Naive thymus-derived CD4-positive, alpha-beta T cell (primary cell): ENCODE results near the gene NDUFV1. TPM values are rescaled to one million over a fixed set of nuclear protein-coding genes. Genes with fewer than 3 reads are reported as not detected.
"Not testable (repeated sequence)": the region's sequence is repeated elsewhere in the genome, so short reads cannot be mapped to it uniquely, and the experiment has no call there.

Experiments used
- ATAC-seq: fragments of 150-1000 bp; cut with Tn5 transposase; 2 replicates; pipeline ENCODE4 v1.10.0; 2021; ENCODE audit warnings: mild to moderate bottlenecking, moderate library complexity
- CTCF ChIA-PET: fragments of 350-600 bp; sonication (Branson Sonifier 250); formaldehyde crosslinking; loops from one replicate; lab custom pipeline; 2021; ENCODE audit warnings: antibody characterized with exemption; lab: Charles Lee
- POLR2A ChIA-PET: fragments of 350-600 bp; sonication (Branson Sonifier 250); formaldehyde crosslinking; loops from one replicate; lab custom pipeline; 2021; ENCODE audit warnings: antibody characterized with exemption, inconsistent platforms; lab: Charles Lee
- DNase-seq, 9 donors: peaks; one replicate each; pipeline versions ENCODE4 v3.0.0 to v3.0.0-alpha.2; 2020 to 2022; ENCODE audit warnings: mixed read lengths in 1 of 9
- H3K27ac ChIP-seq: one replicate; pipeline ENCODE4 v1.7.0; 2013; ENCODE audit warnings: mild to moderate bottlenecking, low read depth, low read length, moderate library complexity
- H3K27me3 ChIP-seq, 2 donors: one replicate each; pipeline ENCODE4 v1.7.0; 2013; ENCODE audit warnings: low read length in 2 of 2, mild to moderate bottlenecking in 2 of 2, moderate library complexity in 2 of 2; ENCODE audit not compliant: control insufficient read depth in 2 of 2, insufficient read depth in 2 of 2
- H3K36me3 ChIP-seq, 3 experiments: 1 replicate in 2 of 3; 2 replicates in 1 of 3; pipeline ENCODE4 v1.7.0; 2013; ENCODE audit warnings: low read length in 3 of 3, mild to moderate bottlenecking in 3 of 3, moderate library complexity in 1 of 3; ENCODE audit not compliant: insufficient read depth in 3 of 3, control insufficient read depth in 2 of 3
- H3K4me1 ChIP-seq, 2 donors: one replicate each; pipeline ENCODE4 v1.7.0; 2013; ENCODE audit warnings: low read length in 2 of 2, mild to moderate bottlenecking in 2 of 2, moderate library complexity in 1 of 2; ENCODE audit not compliant: control insufficient read depth in 2 of 2, insufficient read depth in 2 of 2
- H3K4me3 ChIP-seq: 2 replicates; pipeline ENCODE4 v1.7.0; 2013; ENCODE audit warnings: mild to moderate bottlenecking, low read length
- H3K9me3 ChIP-seq, 3 experiments: 1 replicate in 2 of 3; 2 replicates in 1 of 3; pipeline ENCODE4 v1.7.0; 2013; ENCODE audit warnings: low read length in 3 of 3; ENCODE audit not compliant: control insufficient read depth in 2 of 3
- H3K27ac Mint-ChIP-seq, 9 donors: one replicate each; pipeline ENCODE4 v1.8.0; 2020 to 2022; ENCODE audit warnings: mixed read lengths in 9 of 9, mild to moderate bottlenecking in 8 of 9, moderate library complexity in 5 of 9, inconsistent platforms in 2 of 9
- H3K27me3 Mint-ChIP-seq, 5 donors: one replicate each; pipeline ENCODE4 v1.8.0; 2021 to 2022; ENCODE audit warnings: mixed read lengths in 5 of 5, mild to moderate bottlenecking in 1 of 5
- H3K36me3 Mint-ChIP-seq, 5 donors: one replicate each; pipeline ENCODE4 v1.8.0; 2020 to 2022; ENCODE audit warnings: mixed read lengths in 5 of 5, mild to moderate bottlenecking in 3 of 5, inconsistent platforms in 1 of 5
- H3K4me1 Mint-ChIP-seq, 7 donors: one replicate each; pipeline ENCODE4 v1.8.0; 2020 to 2022; ENCODE audit warnings: mixed read lengths in 7 of 7, mild to moderate bottlenecking in 3 of 7, inconsistent platforms in 1 of 7
- H3K4me3 Mint-ChIP-seq, 10 donors: one replicate each; pipeline ENCODE4 v1.8.0; 2020 to 2022; ENCODE audit warnings: mild to moderate bottlenecking in 10 of 10, mixed read lengths in 10 of 10, moderate library complexity in 6 of 10, inconsistent platforms in 2 of 10
- H3K9me3 Mint-ChIP-seq, 11 donors: one replicate each; pipeline ENCODE4 v1.8.0; 2020 to 2022; ENCODE audit warnings: mixed read lengths in 11 of 11, mild to moderate bottlenecking in 4 of 11, inconsistent platforms in 1 of 11, moderate library complexity in 1 of 11
- intact Hi-C, 2 donors: fragments of 100-400 bp; cut with micrococcal nuclease; formaldehyde crosslinking; loops; one replicate each; pipeline ENCODE4 v1.15.1; 2023
- polyA plus RNA-seq, 2 donors: library from polyadenylated mRNA; unstranded; fragments of 300-500 nt; fragmentation: Illumina TruSeq; gene quantifications; one replicate each; pipeline ENCODE4 v1.2.3, GENCODE V29; 2021
- total RNA-seq, 6 experiments: library from RNA in 5 of 6; stranded (reverse) in 5 of 6; gene quantifications; 1 replicate in 5 of 6; 2 replicates in 1 of 6; pipeline ENCODE4 v1.2.3 and lab custom pipeline; 2021 to 2026

Gene NDUFV1
- total RNA-seq (100 to 1,000 TPM; 198 to 253 (median 212) TPM), polyA plus RNA-seq (100 to 1,000 TPM; 111 to 113 TPM), total RNA-seq (lab: John Stamatoyannopoulos, UW) (135 reads per million, percentile 89 among the genes with 10 or more reads in this experiment)

DNA sequence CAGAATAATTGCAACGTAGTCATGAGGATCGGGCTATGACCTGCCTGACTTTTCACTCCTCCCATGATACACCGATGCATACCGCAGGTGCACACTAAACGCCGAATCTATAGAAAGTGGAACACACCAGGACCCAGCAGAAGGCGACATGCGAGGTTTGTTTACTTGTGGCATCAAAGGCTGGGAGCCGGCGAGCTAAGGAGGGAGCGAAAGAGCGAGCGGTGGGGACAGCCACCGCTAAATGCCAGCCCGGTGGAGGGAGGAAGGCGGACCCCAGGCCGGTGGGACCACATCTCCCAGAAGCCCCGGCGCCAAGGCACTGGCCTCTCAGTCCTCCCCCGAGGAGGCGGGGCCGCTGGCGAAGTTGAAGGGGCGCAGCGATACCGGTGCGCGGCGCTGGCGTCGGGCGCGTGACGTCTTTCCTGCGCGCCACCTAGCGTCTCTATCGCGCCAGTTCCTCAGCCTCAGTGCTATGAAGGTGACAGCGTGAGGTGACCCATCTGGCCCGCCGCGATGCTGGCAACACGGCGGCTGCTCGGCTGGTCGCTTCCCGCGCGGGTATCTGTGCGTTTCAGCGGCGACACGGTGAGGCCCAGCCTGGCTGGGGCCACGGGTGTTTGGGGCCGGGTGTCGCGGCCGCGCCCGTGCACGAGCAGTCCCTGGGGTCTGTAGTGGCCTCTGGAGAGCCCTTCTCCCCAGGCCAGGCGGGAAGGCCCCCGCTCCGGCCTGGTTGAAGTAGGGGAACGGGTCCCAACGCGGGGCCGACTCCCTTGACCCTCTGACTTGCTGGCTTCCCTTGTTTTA is at the start of gene NDUFV1:
Gene NDUFV1 (plus strand): TSS at position 445 of the 804 bp plus-strand sequence. CDS start 69 bp downstream, at position 514.
- DNase-seq (peak; percentile 90 to 96 (median 94)), ATAC-seq (peak; percentile 100)
- H3K36me3 ChIP-seq, result peaks cover 0 to 37% (median 5%) of the 10 kb centered on the region in 3 experiments
- peaks cover 8 to 19% of the 10 kb centered on the region in 2 donors for H3K4me1 ChIP-seq
- Mint-ChIP-seq H3K27me3 (peaks cover 0 to 16% (median 10%) of the 10 kb centered on the region in 5 donors), H3K4me3 (peak within 1 kb of the TSS; percentile 85 to 99 (median 93)), H3K36me3 (peaks cover 0 to 19% (median 3%) of the 10 kb centered on the region in 5 donors), H3K27ac (peak within 1 kb of the TSS; percentile 78 to 96 (median 93)), H3K4me1 (peaks cover 0 to 36% (median 14%) of the 10 kb centered on the region in 7 donors), H3K9me3 (no peaks in the 10 kb centered on the region)
- peak within 1 kb of the TSS; percentile 87 for H3K27ac ChIP-seq
- intact Hi-C loops, result loop anchor here (1.0 to 2.0 kb wide), 12 partner anchors 8 to 424 kb away; partner anchors contain the start of genes CDK2AP2 (in 2 of the 2), GSTP1 (in 2 of the 2), NDUFS8 (in 1 of the 2) and POLD4 (in 1 of the 2)
- no peaks in the 10 kb centered on the region for H3K27me3 ChIP-seq
- H3K4me3 ChIP-seq, result peak within 1 kb of the TSS; percentile 97
- POLR2A ChIA-PET, result interaction anchor here (3.3 kb wide), 1 partner anchor 23 kb away, joined by 14 read pairs; the partner anchor contains the start of gene GSTP1
- CTCF ChIA-PET, result no interaction called here
- H3K9me3 ChIP-seq, result no peaks in the 10 kb centered on the region

DNA sequence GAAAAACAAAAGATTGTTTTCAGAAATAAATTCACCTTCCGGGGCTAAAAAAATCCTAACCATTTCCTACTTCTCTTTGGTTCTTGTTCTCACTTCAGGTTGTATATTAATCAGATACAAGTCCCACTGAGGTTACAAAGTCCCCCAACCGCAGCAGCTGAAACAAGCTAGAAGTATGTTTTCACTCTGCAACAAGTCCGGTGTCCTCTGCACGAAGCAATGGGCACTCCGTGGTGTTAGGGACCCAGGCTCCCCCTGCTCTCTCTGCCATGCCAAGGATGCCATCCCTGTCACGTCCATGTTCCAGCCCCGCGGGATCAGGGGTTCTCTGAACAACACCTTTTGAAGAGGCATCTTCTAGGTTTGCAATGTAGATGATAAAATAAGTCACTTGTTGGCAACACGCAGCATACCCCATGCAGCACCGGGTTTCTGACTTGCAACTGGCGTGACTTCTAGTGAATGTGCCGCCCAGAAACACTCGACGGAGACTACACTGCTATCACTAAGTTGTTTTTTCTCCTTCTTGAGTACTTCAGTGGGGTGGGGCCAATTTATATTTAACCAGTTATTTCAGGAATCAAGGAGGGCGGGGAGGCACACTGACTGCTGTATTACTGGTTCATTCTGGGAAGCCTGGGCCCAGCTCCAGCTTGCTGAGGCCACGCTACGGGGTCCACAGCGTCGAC is 48.5 kb upstream of the NDUFV1 start:
- ATAC-seq (no peak), DNase-seq (no peak)
- Histone ChIP-seq H3K4me1 (no peaks in the 10 kb centered on the region), H3K36me3 (no peaks in the 10 kb centered on the region), H3K27me3 (no peaks in the 10 kb centered on the region), H3K27ac (no peak overlapping the region), H3K4me3 (no peak overlapping the region), H3K9me3 (no peaks in the 10 kb centered on the region)
- Mint-ChIP-seq H3K4me3 (no peak overlapping the region), H3K36me3 (no peaks in the 10 kb centered on the region), H3K4me1 (peaks cover 0 to 9% (median 0%) of the 10 kb centered on the region in 7 donors), H3K9me3 (no peaks in the 10 kb centered on the region), H3K27me3 (peaks cover 0 to 16% (median 0%) of the 10 kb centered on the region in 5 donors), H3K27ac (no peak overlapping the region)
- intact Hi-C loops, result no loop called here
- POLR2A ChIA-PET, result no interaction called here
- CTCF ChIA-PET, result no interaction called here

GRCh38 chr11:67561971-67562619 is 44.6 kb upstream of the NDUFV1 start:
- DNase-seq (no peak), ATAC-seq (no peak)
- H3K4me1 Mint-ChIP-seq, result peaks cover 0 to 9% (median 0%) of the 10 kb centered on the region in 7 donors
- no peak overlapping the region for H3K4me3 Mint-ChIP-seq
- Histone ChIP-seq H3K36me3 (no peaks in the 10 kb centered on the region), H3K27me3 (no peaks in the 10 kb centered on the region), H3K9me3 (no peaks in the 10 kb centered on the region), H3K4me1 (no peaks in the 10 kb centered on the region), H3K27ac (no peak overlapping the region), H3K4me3 (no peak overlapping the region)
- intact Hi-C loops, result no loop called here
- no peaks in the 10 kb centered on the region for H3K9me3 Mint-ChIP-seq
- CTCF ChIA-PET, result interaction anchor here (1.2 kb wide), 1 partner anchor 215 kb away, joined by 3 read pairs; no protein-coding TSS in a partner anchor
- H3K27me3 Mint-ChIP-seq, result peaks cover 0 to 18% (median 0%) of the 10 kb centered on the region in 5 donors
- POLR2A ChIA-PET, result no interaction called here
- H3K36me3 Mint-ChIP-seq, result no peaks in the 10 kb centered on the region
- peak overlapping the region in 1 of 9 donors; percentile 29 for H3K27ac Mint-ChIP-seq

DNA sequence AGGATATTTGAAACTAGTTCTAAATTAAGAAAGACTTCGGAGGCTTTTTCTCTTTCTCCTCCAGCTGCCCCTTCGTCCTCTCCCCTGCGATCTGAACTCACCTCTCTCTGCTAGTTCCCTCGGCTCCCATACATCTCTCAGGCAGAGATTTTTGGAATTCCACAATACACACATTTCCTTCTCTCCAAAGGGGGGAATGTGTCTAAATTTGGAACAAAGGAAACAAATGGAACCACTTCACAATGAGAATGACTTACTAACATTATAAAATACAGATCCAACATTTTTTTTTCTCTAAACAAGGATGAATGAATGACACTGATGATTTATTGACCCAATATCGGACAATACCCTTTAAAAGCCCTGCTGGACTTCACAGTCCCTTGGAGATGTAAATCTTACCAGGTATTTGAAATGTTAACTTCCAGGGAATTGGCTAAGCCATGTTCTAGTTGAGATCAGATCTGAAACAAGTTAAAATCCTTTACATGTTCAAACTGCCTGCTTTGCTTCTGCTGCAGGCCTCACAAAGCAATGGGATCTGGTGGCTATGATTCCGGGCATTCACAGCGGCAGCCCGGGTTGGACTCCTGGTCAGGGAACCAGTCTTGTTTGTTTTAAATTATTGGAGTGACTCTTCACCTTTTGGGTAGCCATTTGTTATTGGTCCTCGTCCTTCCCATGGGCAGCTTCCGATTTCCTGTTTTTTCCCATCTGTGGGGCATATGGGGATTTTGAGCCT is 43.6 kb upstream of the NDUFV1 start:
- CTCF ChIA-PET, result interaction anchor here (1.2 kb wide), 1 partner anchor 214 kb away, joined by 3 read pairs; no protein-coding TSS in a partner anchor
- intact Hi-C loops, result no loop called here
- no peak overlapping the region for H3K4me3 ChIP-seq
- no peaks in the 10 kb centered on the region for H3K27me3 ChIP-seq
- Mint-ChIP-seq H3K27ac (no peak overlapping the region), H3K4me3 (no peak overlapping the region), H3K4me1 (peaks cover 0 to 9% (median 0%) of the 10 kb centered on the region in 7 donors), H3K9me3 (no peaks in the 10 kb centered on the region), H3K27me3 (peaks cover 0 to 24% (median 0%) of the 10 kb centered on the region in 5 donors), H3K36me3 (no peaks in the 10 kb centered on the region)
- ATAC-seq (no peak), DNase-seq (no peak)
- POLR2A ChIA-PET, result no interaction called here
- no peak overlapping the region for H3K27ac ChIP-seq
- H3K36me3 ChIP-seq, result no peaks in the 10 kb centered on the region
- H3K9me3 ChIP-seq, result no peaks in the 10 kb centered on the region
- H3K4me1 ChIP-seq, result no peaks in the 10 kb centered on the region

GRCh38 chr11:67563705-67564114 is 43.0 kb upstream of the NDUFV1 start:
- H3K27me3 ChIP-seq, H3K36me3 ChIP-seq, H3K4me1 ChIP-seq, DNase-seq, H3K4me1 Mint-ChIP-seq, POLR2A ChIA-PET, H3K36me3 Mint-ChIP-seq, ATAC-seq, H3K27ac ChIP-seq, H3K9me3 Mint-ChIP-seq, H3K27ac Mint-ChIP-seq, intact Hi-C loops, H3K4me3 ChIP-seq, CTCF ChIA-PET, H3K9me3 ChIP-seq, H3K4me3 Mint-ChIP-seq: not testable (repeated sequence)
- peaks cover 0 to 24% (median 0%) of the 10 kb centered on the region in 5 donors for H3K27me3 Mint-ChIP-seq

GRCh38 chr11:67564230-67564629 is 42.5 kb upstream of the NDUFV1 start:
- CTCF ChIA-PET, result no interaction called here
- POLR2A ChIA-PET, result no interaction called here
- intact Hi-C loops, result no loop called here
- Mint-ChIP-seq H3K4me3 (no peak overlapping the region), H3K27me3 (peaks cover 0 to 24% (median 0%) of the 10 kb centered on the region in 5 donors), H3K4me1 (peaks cover 0 to 9% (median 0%) of the 10 kb centered on the region in 7 donors), H3K27ac (no peak overlapping the region), H3K36me3 (no peaks in the 10 kb centered on the region), H3K9me3 (no peaks in the 10 kb centered on the region)
- Histone ChIP-seq H3K27me3 (no peaks in the 10 kb centered on the region), H3K36me3 (no peaks in the 10 kb centered on the region), H3K27ac (no peak overlapping the region), H3K9me3 (no peaks in the 10 kb centered on the region), H3K4me1 (no peaks in the 10 kb centered on the region), H3K4me3 (no peak overlapping the region)
- no peak for DNase-seq
- no peak for ATAC-seq
